Mammary epithelial cell (primary cell): ENCODE results near the gene CNN2.

Experiments used
- CTCF ChIP-seq, 2 donors: IDR thresholded peaks in 1 of 2; conservative IDR thresholded peaks in 1 of 2; 2 replicates each; pipeline ENCODE4 v1.5.1; 2011 to 2012; ENCODE audit warnings: inconsistent platforms in 2 of 2, low read length in 2 of 2, mild to moderate bottlenecking in 2 of 2, control low read depth in 1 of 2, low read depth in 1 of 2; ENCODE audit not compliant: insufficient read depth in 1 of 2; ENCODE audit errors: extremely low read depth in 1 of 2
- EZH2 ChIP-seq: IDR thresholded peaks from 2 replicates; pipeline ENCODE4 v1.6.1; 2012; ENCODE audit warnings: low read length, inconsistent platforms, borderline replicate concordance

- no peak for TF ChIP-seq CTCF (conservative IDR thresholded peaks at IDR 0.05 in 1 of 2, IDR thresholded peaks at IDR 0.05 in 1 of 2; ENCODE audit: extremely low read depth in 1 of 2, insufficient read depth in 1 of 2, low read depth in 1 of 2, low read length in 2 of 2)
- no peak for TF ChIP-seq EZH2
Observed at GRCh38 chr19:1068009-1069001, 41.9 kb downstream of the CNN2 start.
